ENCODE results near the gene AZIN2.
"Not testable (repeated sequence)": the region's sequence is repeated elsewhere in the genome, so short reads cannot be mapped to it uniquely, and the experiment has no call there.

Gene AZIN2

DNA sequence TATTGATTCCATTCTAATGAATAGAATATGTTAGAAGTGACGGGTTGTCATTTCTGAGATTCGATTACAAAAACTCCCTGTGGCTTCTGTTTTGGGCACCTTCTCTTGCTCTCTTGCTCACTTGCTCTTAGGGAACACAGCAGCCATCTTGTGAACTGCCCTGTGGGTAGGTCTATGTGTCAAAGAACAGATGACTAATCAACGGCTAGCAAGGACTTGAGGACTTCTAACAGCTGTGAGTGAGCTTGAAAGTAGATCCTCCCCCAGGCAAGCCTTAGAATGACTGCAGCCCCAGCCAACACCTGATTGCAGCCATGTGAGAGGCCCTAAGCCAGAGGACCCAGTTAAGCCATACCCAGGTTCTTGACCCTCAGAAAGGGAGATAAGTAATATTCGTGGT is 49.3 kb downstream of the AZIN2 start:
- DNase-seq = no peak

- no peak for DNase-seq
These were observed 50.2 kb downstream of the AZIN2 start for GRCh38 chr1:33131191-33131590.

DNA sequence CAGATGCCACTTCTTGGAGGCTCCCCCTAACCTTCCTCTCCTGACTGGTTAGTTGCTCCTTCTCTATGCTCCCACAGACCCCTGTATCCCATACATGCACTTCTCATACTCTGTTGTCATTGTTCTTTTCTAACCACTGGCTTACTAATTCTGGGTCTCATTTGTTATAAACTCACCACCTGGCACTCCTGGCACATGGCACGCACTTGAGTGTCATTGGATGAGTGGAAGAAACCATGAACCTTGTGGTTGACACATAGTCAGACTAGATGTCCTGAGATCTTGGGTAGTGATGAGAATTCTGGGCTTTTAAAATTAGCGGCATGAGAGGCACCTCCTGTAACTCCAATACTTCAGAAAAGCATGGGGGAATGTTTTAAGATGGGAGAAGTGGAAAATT is 51.6 kb downstream of the AZIN2 start:
- DNase-seq = no peak

GRCh38 chr1:33133478-33134105 is 52.6 kb downstream of the AZIN2 start:
- no peak for DNase-seq

DNA sequence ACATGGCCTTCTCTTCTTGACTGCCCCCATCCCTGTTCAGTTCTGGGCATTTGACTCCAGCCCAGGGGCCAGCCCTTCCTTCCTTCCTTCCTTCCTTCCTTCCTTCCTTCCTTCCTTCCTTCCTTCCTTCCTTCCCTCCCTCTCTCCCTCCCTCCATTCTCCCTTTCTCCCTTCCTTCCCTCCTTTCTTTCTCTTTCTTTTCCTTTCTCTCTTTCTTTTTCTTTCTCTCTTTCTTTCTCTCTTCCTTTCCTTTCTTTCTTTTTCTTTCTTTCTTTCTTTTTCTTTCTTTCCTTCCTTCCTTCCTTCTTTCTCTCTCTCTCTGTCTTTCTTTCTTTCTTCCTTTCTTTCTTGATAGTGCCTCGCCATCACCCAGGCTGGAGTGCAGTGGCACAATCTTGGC is 55.1 kb downstream of the AZIN2 start:
- not testable (repeated sequence) for DNase-seq

DNA sequence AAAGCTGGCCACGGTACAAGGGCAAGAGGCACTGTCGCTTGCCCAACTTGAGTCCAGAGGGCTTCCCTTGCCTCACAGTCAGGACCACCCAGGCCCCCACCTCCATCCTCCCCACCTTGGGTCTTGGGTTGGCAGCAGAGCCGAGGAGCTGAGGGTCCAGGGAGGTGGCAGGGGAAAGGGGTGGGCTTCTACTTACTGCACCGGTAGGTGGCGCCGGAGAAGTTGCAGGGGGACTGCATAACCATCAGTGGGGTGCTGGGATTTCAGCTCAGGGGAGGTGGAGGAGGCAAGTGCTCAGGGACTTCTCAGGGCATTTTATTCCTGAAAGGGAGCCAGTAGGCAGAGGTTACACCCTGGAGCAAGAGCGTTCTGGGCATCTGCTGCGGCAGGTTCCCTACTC is 56.8 kb downstream of the AZIN2 start:
- peak; percentile 30 for DNase-seq

DNA sequence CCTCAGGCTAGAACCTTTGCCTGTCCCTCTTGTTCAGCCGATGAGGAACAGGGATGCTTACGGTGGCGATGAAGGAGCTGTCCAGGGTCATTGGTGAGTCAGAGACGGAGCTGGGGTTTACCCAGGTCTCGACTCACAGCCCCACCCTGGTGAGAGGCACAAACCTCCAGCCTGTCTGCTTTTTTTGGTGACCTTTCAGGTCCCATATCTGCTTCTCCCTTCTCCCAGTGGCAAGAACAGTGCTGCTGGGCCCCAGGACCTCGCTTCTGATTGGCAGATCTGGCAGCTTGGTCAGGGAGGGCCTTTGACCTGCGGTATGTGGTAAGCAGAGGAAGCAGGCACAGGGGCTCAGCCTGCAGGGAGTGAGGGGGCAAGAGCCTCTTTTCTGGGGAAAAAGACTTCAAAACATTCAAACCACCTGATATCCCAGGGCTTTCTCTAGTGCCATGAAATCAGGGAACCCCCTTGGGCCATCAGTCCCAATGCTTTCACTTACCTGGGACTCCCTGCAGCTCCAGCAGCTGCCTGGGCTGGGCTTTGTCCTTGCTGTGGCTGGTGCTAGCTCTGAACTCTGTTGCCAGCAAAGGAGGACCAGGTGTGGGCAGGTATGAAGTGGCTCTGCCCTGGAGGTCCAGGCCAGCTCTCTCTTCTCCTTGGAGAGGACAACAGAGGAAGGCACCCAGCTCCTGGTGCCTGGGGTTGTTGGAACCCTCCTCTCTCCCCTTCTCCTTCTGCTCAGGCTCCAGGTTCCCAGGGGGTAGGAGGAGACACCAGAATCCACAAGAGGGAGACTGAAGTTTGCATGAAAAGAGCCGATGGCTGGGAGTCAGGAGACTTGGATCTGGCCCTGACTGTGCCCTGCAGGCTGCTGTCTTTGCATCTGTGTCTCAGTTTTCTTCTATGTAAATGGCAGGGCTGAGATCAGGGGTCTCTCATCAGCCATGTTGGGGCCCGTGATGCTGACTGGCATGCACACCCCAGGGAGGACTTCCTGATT is 59.5 kb downstream of the AZIN2 start:
- DNase-seq = peak; percentile 30

GRCh38 chr1:33141216-33141615 is 60.3 kb downstream of the AZIN2 start:
- no peak for DNase-seq

- no peak for DNase-seq
These were observed 60.8 kb downstream of the AZIN2 start for GRCh38 chr1:33141781-33142180.

DNA sequence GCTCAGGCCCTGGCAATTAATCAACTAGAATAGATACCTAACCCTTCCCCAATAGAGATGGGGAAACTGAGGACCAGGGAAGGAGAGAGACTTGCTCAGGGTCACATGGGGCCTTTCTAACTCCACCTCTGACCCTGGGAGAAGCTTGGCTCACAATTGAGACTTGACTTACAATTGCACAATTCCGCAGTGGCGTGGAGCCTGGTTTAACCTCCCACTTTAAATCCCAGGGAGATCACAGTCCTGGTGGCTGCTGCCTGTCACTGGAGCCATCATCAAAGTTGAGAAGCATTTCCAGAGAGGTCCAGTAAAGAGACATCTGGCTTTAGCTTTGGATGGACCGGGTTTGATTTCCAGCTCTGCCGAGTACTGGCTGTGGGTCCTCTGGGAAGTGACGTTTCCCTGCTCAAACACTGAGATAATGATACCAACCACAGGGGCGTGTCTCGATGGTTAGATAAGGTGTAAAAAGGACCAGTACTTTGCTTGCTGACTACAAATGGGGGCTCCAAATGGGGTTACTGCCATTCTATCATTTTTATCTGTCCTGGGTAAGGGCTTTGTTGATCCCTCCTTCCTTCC is 61.6 kb downstream of the AZIN2 start:
- DNase-seq = no peak

DNA sequence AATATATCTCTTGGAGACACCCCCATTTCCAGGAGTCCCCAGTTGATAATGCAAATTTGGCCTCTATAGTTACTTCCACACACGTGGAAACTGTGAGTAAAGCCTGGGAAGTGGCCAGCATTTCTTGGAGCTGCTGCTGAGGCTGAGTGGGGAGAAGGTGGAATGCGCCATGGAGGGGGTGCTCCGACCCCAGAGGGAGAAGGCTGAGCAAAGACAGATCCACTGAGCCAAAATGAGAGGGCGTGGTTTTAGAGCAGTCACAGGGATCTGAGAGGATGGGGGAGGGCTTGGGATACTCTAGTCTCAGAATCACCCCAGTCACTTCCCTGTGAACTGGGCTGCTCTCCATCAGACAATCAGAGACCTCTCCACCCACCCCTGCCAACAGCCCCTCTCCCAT is 62.2 kb downstream of the AZIN2 start:
- peak; percentile 38 for DNase-seq

DNA sequence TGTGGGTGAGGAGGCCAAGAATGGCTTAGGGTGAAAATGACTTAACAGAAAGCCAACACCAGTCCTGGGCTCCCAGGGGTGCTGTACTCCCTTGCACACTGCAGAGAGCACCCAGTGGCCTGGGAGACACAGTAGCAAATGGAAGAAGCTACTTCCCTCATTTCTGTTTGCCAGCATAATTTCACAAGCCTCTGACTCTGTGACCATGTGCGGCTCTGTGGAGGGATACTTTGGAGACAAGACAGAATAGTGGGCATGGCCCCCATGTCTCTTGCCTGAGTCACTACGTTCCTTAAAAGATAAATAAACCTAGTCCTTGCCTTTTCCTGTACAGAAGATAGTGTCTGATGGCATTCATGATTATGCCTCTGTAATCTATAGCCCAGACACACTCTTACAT is 62.7 kb downstream of the AZIN2 start:
- peak; percentile 82 for DNase-seq

- no peak for DNase-seq
These were observed 65.0 kb downstream of the AZIN2 start for GRCh38 chr1:33146003-33146402.

- DNase-seq = no peak
These were observed 66.5 kb downstream of the AZIN2 start for GRCh38 chr1:33147275-33147996.

- DNase-seq = peak; percentile 35
These were observed 67.0 kb downstream of the AZIN2 start for GRCh38 chr1:33147997-33148314.

DNA sequence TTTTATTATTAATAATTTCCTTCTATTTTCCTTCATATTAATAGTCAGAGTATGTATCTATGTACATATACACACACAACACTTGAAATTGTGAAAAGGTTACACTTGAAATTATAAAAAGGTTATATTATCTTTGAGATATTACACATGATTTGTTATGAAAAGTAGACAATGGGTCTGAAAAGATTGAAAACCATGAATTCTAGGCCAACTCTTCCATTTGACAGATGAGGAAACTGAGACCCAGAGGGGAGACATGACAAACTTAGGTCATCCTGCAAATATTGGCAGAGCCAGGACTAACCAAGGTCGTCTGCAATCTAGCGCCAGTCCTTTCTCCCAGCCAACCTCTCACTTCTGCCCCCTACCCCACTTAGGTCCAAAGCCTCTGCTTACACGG is 67.7 kb downstream of the AZIN2 start:
- DNase-seq = no peak

- DNase-seq = no peak
These were observed 68.7 kb downstream of the AZIN2 start for GRCh38 chr1:33149453-33150190.

DNA sequence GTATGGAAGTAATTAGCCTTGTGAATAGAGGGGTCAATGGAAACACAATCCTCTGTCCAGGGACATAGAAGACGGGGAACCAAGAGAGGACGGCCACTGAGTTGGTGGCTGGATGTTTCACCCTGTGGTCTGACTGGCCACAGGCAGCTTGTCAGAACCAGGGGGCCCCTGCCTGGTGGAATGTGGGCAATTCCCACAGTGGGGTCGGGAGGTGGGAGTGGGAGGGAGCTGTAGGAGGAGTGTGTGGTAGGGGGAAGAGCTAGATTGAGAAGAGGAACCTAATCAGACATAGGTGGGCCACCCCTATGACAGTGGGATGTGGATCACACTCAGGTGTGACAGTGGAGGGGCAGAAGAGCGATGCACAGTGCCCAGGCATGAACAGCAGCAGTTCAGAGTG is 69.6 kb downstream of the AZIN2 start:
- DNase-seq = no peak

DNA sequence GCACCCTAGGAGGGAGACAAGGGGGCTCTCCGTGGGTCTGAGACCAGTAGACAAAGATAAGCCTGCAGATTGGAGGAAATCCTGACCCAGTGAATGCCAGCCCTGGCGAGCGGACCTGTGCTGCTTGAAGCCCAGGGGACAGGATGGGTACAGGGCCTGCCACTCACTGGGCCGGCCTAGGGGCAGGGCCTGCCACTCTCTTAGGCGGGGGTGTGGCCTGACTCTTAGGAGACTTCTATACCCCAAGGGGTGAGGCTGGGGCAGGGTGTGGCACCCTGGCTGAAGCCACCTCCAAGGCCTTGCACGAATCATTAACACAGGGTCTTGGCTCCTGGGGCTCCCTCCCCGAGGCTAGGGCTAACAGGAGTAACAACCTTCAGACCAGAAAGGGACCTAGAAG is 70.2 kb downstream of the AZIN2 start:
- no peak for DNase-seq

DNA sequence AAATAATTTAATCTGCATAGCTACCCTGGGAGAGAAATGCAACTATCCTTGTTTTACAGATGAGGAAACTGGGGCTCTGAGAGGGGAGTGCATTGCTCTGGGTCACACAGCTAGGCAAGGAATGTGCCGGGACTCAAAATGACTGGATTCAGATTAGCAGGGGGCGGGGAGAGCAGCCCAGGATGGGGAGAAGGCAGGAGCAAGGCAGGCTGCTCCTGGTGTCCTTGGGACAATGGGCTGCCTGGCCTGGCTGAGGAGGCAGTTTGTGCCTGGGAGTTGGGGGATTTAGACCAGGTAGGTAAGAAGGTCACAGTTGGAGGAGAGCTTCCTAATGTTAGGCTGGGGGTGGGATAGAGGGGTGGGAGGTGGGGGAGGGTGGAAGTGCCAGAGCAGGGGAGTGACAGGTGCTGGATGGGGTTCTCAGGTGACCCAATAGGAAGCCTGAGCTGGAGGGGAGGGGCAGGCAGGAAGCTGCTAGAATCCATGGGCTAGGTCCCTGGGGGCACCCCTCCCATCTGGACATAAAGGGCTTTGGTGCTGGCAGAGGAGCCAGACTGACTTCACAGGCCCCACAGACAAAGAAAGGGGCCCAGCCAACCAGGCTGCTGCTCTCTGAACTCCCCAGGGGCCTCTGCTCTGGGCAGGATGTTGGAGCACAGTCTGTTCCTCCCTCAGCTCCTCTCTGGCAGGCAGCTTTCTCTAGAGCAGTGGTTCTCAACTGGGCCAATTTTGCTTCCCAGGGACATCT is 71.9 kb downstream of the AZIN2 start:
- peak; percentile 73 for DNase-seq

GRCh38 chr1:33153650-33154049 is 72.7 kb downstream of the AZIN2 start:
- DNase-seq = no peak

Measured in fibroblast of skin of back (primary cell).